ENCODE data around the gene LRFN2.

The LRFN2 gene

DNA sequence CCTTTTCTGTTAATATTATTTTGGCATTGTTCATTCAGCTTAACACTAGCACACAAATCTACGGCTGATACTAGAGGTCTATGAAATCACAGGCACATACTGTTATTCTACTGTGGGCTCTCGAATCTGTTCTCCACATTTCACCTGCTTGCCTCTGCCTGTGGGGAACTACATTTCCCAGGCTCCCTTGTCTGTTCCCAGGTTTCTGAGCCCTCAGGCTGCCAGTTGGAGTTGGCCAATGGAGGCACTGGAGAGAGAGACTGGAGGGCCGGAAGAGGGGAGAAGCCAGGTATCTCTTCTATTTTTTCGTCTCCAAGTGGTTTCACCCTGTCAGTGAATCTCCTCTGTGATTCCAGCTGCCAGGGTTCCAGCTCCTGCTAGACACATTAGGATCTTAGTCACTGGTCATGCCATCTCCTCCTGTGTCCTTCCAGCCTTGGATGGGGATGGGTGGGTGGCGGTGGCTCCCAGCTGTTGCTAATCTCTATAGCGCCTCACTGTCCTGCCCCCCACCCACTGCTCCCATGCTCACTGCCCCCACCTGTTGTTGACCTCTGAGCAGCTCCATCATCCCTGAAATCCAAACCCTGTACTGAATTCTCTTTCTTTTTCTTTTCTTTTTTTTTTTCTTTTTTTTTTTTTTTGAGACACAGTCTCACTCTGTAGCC, 188.2 kb downstream of the LRFN2 start:
- DNase-seq (ENCODE audit: low read depth) = no peak

- no peak for DNase-seq (ENCODE audit: low read depth)
Measured at GRCh38 chr6:40398034-40398691, 189.0 kb downstream of the LRFN2 start.

- DNase-seq (ENCODE audit: low read depth) = no peak
Measured at GRCh38 chr6:40397287-40398033, 189.7 kb downstream of the LRFN2 start.

- DNase-seq (ENCODE audit: low read depth) = no peak
Measured at GRCh38 chr6:40395698-40396076, 191.5 kb downstream of the LRFN2 start.

GRCh38 chr6:40395066-40395697, 192.0 kb downstream of the LRFN2 start:
- no peak for DNase-seq (ENCODE audit: low read depth)

DNA sequence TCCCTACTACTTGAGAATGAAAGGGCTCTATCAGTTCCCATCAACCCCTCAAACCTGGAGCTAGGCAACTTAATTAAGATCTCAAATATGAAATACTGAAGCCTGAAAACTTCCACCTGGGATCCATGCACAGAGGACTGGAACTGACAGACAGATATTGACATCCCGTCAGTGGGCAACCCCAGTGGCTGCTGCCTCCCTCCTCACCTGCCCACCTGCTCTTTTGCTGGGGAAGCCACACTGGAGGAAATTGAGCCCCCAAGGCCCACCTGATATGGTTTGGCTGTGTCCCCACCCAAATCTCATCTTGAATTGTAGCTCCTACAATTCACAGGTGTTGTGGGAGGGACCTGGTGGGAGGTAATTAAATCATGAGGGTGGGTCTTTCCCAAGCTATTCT, 192.8 kb downstream of the LRFN2 start:
- no peak for DNase-seq (ENCODE audit: low read depth)

DNA sequence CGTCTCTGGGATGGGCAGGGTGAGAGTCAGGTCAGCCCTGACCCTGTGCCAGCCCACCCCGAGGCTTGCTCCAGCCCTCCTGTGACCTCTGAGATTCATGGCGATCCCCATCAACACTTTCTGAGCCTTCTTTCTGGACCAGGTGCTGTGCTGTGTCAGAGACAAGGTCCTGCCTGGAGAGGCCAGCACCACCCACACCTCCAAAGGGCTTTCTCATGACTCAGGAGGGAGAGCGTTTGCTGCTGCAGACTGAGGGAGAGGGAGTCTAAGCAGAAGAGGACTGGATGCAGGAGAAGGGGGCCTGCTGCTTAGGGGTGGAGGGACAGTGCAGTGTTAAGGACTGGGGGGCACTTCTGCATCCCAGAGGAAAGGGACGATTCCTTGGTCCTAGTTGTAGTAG, 193.5 kb downstream of the LRFN2 start:
- DNase-seq (ENCODE audit: low read depth) = no peak

DNA sequence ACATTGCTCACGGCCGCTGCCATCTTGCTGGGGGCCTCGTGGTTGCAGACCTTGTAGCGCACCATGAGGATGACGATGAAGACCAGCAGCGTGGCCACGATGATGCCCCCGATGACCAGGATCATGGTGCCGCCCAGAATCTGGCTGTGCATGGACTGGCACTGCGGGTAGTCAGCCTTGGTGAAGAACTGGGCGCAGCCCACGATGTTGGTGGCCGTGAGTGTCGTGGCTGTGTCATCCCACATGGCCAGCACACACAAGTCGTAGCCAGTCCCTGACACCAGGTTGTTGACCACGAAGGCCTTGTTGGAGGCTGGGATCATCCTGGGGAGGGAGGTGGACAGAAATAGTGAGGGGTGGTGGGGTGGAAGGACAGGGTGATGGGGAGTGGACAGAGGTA, 194.6 kb downstream of the LRFN2 start:
- DNase-seq (ENCODE audit: low read depth) = no peak

GRCh38 chr6:40391851-40392517, 195.2 kb downstream of the LRFN2 start:
- no peak for DNase-seq (ENCODE audit: low read depth)

- no peak for DNase-seq (ENCODE audit: low read depth)
Measured at GRCh38 chr6:40391086-40391485, 196.1 kb downstream of the LRFN2 start.

GRCh38 chr6:40390144-40390800, 196.9 kb downstream of the LRFN2 start:
- no peak for DNase-seq (ENCODE audit: low read depth)

- no peak for DNase-seq (ENCODE audit: low read depth)
Measured at GRCh38 chr6:40389254-40389653, 197.9 kb downstream of the LRFN2 start.

DNA sequence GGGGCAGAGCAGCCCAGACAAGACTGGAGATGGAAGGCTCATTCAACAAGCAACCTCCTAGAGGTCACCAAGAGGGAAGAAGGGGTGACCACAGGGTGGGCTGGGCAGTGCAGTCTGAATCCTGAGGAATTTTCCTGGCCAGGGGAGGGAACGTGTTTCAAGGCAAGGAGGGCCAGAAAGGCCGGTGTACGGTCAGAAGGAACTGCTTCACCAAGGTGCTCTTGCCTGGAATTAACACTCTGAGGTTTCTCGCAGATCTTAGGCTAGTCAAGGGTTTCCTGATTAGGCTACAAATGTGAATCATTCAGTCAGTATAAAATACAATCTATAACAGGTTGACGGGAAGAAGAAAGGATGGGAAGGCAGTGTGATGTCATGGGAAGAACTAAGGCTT, 199.3 kb downstream of the LRFN2 start:
- DNase-seq (ENCODE audit: low read depth) = no peak

DNA sequence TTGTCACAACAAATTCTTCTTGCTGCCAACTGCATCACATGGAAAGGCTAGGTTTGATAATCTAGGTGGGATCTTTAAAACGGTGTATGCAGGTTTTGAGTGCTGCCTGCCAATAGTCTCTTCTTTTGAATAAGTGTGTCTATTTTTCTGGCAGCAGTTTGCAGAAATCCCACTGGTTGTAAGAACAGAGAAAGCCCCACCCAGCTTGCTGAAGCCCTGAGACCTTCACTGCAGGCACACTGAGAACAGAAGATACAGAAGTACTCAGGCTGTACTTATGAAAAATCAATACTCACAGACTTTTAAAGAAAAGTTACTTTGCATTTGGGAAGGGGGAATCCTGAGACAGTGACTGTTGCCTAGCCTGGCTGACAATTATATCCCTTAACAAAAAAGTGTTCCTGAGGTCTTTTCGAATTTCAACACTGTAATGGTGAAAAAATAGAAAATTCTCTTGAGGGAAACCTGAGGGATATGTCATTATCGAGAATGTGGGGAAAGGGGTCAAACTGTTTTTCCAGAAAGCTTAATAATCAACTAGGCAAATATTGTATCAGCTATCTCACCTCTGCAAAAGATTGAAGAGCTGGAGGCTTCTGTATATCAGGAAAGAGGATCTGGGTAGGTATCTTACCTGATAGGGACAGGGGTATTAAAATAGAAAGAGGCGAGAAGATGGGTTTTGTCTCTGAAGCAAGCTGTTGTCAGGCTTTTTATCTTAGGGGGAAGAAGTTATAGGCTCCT, 199.9 kb downstream of the LRFN2 start:
- no peak for DNase-seq (ENCODE audit: low read depth)

- no peak for DNase-seq (ENCODE audit: low read depth)
Measured at GRCh38 chr6:40386200-40386599, 201.0 kb downstream of the LRFN2 start.

DNA sequence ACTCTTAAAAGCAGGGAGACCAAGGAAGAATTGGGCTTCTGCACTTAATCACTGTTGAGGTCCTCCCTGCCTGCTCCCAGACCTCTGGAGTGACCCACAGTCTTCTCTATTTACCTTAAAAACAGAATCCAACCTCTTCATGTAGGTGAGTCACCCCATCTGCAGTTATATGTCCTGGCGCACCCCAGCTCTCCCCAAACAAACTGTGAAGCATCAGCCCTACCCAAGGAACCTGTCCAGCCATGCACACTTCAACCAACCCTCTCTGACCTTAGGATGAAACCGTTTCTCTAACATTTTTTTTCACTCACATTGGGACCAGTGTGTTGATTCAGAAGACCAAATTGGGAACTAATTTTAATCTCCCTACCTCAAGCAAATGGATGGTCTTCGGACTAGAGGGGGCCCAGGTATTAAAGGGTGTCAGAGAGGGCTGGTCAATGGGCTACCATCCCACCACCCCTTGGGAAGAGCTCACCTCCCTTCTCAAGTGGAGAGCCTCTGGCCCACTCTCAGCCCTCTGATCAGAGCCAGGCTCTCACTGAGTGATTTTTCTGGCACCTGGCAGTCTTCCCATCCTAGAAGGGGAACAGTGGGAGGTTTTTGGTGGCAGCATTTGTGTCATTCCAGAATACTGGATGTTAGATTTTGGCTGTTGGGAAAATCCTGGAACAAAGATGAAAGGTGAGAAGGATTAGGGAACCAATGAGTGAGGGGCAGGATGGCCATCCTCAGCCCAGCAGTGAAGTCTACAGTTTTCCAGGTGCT, 203.6 kb downstream of the LRFN2 start:
- DNase-seq (ENCODE audit: low read depth) = no peak

- no peak for DNase-seq (ENCODE audit: low read depth)
Measured at GRCh38 chr6:40380271-40380670, 206.9 kb downstream of the LRFN2 start.

GRCh38 chr6:40379811-40380210, 207.4 kb downstream of the LRFN2 start:
- no peak for DNase-seq (ENCODE audit: low read depth)

DNA sequence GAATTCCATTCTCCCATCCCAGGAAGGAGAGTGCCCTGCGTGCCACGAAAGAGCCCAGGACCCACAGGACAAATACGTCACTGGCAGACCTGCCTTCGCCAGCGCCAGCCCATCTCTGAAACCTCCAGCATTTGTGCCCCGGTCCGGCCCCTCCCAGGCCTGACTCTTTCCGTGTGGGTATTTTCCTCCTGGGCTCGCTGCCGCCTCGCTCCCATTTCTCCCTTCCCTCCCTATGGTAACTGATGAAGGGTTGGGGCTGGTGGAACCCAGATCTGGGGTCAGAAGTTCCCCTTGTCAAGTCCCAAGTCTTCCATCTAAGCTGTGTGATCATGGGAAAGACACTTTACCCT, 208.5 kb downstream of the LRFN2 start:
- DNase-seq (ENCODE audit: low read depth) = no peak

GRCh38 chr6:40378071-40378724, 209.0 kb downstream of the LRFN2 start:
- DNase-seq (ENCODE audit: low read depth) = no peak

Data from stimulated activated CD8-positive, alpha-beta memory T cell treated with anti-CD3 and anti-CD28 coated beads, Interleukin-12 subunit alpha, Interleukin-12 subunit beta, amount 100 ng/mL, for 4 hours (primary cell).